ENCODE results near the gene PHYKPL.

- no peak for TF ChIP-seq POLR2A (IDR thresholded peaks at IDR 0.05)
- TF ChIP-seq CTCF (IDR thresholded peaks at IDR 0.05), result no peak
- no peak for TF ChIP-seq POLR2AphosphoS5 (IDR thresholded peaks at IDR 0.05; ENCODE audit: insufficient read depth in 1 of 2, low read depth in 1 of 2)
These were observed 70.1 kb downstream of the PHYKPL start for GRCh38 chr5:178162481-178162880.
